Dedifferentiated amniotic fluid mesenchymal stem cell (primary cell): ENCODE measurements around the gene RHOJ.
"Not testable (repeated sequence)": the region's sequence is repeated elsewhere in the genome, so short reads cannot be mapped to it uniquely, and the experiment has no call there.

ENCODE experiments used
- DNase-seq: peaks from one replicate; pipeline ENCODE4 v3.0.0-alpha.2; 2016; ENCODE audit errors: extremely low spot score

Gene RHOJ

DNA sequence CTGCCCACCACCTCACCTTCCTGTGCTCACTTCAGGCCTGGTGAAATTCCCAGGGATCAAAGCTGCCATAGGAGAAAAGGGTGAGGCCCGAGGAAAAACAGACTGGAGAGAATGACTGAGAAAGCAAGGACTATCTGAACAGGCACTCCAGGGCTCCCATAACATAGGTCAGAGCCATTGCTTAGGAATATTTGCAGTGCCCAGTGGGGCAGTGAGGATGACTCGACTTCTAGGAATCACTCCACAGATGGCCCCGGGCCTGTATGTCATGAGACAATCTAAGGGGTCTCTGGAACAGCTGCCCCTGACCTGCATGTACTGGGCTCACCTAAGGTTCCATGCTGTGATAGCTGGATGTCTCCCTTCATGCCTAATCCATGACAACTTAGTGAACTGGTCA is 62.9 kb downstream of the RHOJ start:
- DNase-seq, result no peak

DNA sequence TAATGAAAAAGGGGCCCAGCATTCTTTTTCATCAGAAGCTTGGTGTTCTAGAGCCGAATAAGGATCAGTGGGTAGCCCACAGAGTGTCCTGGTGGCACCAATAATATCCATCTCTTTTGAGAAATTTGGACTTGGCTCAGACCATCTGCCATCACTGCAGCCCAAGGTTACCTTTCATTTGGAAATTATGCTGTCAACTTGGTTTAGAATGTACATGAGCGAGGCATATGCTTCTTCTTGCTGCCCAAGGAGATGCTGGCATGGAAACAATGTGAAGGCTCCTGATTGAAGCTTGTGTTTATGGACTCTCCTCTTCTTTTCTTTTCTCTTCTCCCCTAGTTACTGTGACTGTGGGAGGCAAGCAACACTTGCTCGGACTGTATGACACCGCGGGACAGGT is 64.5 kb downstream of the RHOJ start:
- DNase-seq, result no peak

DNA sequence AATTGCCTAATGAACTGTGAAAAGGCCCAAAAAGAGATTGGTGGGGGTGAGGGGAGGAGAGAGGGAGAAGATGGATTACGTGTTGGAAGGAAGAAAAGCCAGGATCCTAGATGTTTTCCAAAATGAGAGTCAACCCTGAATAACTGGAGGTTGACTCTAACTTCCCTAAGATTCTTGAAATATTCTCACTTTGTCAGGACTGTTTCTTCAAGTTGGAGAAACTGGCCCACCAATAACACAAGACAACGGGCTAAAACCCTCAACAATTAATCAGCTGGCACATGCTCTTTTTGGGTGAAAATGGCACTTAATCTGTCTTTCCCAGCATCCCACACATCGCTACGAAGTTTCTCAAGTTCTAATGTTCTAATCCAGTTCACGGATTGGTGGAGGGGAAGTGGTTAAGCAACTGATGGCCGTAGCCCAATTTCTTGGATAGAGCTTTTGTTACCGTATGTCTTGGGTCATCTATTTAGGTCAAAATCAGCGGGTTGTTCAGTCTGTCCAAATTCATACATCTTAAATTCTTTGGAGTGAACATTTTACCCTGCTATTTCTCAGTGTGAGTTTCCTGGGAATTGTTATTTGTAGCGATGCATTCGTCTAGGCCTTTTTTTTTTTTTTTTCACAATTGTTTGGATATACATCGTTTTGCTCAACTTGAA is 65.5 kb downstream of the RHOJ start:
- DNase-seq, result no peak

DNA sequence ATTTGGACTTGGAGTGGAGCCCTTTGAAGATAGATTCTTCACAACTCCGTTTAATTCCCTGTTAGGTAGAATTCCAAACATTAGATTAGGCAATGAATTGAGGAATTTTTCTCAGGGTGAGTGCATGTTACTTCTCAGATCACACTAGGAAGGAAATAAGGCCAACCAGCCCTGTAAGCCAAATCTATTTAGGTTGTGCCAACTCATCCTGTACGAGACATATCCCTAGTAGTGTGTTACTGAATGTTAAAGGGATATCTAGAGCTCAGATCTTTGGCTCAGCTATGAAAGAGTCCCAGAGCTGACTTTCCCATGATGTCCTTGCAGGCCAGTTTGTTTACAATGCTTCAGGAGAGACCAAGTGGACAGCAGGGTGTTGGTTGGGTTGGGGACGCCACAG is 68.9 kb downstream of the RHOJ start:
- DNase-seq, result no peak

DNA sequence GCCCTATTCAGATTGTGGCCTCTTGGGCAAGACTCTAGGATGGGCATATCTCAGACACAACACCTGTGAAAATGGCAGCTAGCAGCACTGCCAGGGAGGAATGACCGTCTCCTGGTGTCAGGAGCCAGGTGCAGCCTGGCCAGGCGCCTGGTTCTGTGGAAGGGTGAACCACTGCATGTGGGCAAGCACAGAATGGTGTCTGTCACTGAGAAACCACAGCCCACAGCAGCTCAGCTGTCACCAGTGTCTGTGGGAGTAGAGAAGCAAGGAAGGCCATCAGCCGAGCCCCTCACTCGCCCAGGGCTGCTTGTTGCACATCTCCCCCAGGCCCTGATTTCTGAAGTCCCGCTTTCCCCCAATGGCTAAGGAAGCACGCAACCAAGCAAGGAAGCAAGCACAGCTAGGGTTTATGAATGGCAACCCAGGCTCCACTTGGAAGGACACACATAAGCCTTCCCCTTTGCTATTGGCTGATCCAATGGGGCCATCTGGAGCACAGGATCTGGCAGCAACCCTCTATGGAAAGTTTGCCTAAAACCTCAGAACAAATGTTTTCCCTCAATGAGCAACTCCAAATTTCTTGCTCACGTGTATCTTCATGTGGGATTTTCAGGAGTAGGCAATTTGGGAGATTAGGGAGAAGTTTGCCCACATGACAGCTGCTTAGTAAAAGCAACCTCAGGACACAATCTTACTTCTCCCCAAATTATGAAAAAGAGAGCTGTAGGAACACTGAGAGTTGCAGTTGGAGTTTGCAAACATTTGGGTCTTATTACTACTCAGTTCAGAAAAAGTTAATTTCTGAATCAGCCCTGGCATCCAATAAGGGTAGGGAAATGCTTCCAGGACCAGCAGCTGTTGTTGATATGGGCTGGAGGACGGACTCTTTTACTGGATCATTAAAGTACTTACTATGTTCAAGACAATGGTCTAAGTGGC is 69.7 kb downstream of the RHOJ start:
- no peak for DNase-seq

DNA sequence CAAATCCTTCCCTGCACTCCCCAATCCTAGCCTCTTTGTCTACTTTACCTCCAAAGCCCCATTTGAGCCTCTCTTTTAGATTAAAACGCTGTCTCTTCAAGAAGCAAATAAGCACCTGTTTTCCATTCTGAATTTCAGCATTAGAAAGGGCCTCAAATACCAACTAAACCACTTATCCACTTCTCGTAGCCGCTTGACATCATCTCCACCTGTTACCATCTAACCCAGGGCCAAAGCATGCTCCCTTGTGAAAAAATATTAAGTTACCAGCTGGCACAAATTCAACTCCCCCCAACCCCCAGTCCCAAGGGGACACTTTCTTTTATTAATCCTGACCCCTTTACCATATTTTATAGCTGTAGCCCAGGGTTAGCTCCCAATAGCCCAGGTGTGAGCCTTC is 71.4 kb downstream of the RHOJ start:
- no peak for DNase-seq

DNA sequence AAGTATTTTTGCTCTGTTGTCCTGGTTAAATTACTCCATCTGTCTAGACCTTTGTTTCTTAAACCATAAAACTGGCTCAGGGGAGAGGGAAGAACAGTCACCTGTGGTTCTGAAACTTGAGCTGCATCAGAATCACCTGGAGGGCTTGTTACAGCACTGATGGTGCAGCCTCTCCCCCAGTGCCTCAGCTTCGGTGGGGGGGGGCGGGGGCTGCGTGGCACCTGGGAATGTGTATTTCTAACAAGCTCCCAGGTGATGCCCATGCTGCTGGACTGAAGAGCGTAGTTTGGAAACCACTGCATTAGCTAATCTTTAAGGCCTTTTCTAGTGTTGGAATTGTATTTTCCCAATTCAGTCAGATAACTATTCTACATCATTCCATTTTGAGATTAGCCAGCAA is 71.8 kb downstream of the RHOJ start:
- no peak for DNase-seq

DNA sequence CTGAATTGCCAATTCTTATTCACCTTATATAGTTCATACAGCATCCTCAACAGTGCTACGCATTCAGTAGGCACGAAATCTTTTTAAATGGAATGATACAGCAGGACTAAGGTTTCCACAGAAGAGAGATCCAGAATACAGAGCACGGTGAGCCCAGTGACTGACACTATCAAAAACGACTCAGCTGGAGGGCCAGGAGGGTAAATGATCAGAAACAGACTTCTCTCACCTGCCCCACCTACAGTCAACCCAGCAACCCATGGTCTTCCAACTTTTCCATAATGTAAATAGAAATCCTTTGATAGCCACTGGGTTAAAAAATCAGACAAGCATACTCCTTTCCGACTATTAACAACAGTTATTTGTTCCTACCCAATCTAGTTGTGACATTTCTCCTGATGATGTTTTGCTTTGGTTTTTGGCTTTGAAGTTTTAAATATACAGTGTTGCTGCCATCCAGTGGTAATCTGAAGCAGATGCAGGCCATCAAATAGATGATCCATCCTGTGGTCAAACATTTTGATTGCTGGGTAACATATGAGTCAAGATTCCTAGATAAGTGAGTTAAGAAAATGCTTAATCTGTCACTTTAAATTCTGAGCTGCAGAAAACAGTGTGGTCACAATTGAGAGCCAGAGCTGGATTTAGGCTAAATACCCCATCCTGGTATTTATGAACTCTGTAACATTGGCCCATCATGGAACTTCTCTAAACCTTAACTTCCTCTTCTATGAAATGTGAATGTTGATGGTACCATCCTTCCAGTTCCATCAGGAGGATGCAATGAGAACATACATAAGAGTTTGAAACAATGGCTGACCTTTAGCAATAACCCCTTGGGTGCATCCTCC is 72.5 kb downstream of the RHOJ start:
- peak; percentile 71 for DNase-seq

DNA sequence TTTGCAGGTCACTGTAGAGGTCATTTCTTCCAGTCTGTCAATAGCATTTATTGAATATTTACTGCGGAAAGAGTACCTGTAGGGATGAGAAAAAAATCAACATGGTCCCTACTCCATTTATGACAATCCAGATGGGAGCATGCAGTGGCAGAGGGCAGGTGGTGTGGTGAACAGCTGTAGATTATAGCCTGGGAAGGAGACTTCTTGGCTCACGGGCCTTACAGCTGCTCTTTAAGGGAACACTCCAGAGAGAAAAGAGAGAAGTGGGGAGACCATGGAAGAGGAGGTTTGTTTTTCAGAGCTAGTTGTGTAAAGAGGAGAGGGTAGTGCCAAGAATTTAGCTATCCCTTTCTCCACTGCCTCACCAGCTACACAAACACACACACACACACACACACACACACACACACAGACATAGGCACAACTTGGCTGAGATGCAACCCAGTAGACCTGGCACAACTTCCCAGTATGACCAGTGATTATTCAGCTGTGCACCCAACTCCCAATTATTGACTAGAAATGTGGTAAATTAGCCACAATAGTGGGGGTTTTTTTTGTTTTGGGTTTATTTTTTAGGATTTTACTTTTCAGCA is 73.4 kb downstream of the RHOJ start:
- no peak for DNase-seq

DNA sequence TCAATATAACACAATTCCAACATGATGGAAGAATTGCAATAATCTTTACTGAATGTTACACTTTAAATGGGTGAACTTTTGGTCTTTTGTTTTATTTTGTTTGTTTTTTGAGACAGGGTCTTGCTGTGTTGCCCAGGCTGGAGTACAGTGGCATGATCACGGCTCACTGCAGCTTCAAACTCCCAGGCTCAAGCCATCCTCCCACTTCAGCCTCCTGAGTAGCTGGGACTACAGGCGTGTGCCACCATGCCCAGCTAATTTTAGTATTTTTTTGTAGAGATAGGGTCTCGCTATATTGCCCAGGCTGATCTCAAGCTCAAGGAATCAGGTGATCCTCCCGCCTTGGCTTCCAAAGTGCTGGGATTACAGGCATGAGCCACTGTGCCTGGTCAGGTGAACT is 75.7 kb downstream of the RHOJ start:
- not testable (repeated sequence) for DNase-seq

DNA sequence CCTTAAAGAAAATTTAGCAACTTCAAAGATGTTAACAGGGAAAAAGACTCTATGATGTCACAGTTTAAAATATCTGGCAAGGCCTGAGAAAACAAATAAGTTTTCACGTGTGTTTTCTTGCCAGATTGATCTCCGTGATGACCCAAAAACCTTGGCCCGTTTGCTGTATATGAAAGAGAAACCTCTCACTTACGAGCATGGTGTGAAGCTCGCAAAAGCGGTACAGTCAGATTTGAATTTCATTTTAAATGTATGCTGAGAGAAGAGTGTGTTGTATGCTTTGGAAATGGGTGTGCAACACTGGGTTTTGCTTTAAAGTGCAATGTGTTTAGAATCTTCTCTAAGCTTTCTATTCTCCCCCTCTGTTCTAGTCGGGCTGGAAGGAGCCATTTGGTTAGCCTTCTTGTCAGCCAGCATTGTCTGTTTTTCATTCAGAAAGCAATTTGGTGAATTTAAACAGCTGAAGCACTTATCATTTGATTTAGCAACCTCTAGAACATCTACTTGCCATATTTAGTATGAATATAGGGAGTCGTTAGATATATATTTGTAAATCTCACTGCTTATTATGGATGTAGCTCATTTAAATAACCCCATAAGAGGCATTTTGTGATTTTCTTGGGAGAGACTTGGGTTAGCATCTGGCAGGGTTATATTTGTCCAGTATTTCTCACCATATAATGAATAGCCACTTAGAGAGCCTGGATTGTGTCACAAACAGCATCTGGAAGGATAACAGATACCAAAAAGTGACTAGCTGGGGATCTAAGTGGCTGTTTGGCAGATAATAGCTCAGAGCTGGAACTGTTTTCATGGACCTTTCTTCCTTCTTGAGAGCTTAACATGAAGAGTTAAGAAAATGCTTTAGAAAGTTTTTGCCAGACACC is 79.0 kb downstream of the RHOJ start:
- no peak for DNase-seq

DNA sequence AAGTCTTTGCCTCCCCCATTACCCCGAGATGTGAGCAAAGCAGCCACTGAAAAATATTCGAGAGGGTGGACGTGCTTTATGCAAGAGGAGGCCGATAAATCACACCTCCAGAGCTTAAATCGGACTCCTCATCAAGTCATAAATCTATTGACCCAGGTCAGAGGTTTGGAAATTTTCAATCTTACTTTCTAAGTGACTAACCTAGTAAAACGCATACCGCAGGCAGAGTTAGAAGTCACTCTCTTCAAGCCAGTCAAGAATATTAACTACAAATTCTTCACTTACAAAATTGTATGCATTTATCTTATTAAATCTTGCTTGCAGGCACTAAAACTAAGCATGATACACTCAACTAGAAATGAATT is 79.6 kb downstream of the RHOJ start:
- no peak for DNase-seq

DNA sequence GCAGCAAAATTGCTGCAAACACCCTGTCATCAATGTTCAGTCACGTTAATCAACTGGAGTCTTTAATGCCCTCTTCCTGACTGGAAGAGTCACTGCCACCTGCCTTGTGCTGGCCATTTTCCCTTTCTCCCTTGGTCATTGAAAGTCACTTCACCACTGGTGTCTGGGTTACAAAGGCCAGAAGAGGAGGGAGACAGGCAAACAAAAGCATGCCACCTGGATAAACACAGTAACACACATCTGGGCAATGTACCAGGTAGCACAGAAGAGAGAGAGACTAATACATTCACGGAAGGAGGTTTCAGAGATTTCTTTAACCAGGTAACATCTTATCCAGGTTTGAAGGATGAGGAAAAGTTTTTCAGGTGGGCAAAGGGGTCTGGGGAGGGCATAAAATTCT is 81.8 kb downstream of the RHOJ start:
- no peak for DNase-seq

DNA sequence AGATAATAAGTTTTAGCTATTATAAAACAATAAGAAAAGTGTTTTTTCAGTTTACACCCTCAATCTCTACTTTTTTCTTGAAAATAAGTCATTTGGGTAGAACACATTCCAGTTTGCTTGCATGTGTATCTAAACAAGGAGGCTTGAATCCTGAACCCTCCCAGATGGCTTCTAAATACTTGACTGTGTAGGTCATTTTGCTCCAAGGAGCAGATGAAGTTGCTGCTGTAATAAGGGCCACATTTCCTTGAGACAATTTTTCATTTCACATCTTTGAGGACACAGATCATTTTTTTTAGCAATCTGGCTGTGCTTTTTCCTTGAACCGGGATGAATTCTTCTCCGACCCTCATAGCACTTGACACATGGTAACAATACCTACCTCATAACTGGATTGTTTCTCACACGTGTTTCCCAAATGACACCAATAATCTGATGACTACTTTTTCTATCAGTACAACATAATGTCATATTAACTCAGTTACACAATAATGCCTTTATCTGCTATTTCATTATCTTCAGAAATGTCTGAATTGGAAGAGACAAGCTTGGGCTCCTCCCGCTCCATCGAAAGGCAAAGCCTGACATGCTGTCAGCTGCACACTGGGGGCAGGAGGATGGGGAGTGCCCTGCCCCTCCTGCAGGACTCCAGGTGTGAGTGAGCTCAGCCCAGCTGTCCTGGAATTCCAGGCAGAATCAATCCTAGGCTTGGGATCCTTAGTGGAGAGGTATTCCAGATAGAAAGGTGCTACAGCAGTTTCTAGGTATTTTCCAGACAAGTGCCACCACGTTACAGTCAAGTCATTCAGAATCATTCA is 83.6 kb downstream of the RHOJ start:
- DNase-seq, result peak; percentile 65

DNA sequence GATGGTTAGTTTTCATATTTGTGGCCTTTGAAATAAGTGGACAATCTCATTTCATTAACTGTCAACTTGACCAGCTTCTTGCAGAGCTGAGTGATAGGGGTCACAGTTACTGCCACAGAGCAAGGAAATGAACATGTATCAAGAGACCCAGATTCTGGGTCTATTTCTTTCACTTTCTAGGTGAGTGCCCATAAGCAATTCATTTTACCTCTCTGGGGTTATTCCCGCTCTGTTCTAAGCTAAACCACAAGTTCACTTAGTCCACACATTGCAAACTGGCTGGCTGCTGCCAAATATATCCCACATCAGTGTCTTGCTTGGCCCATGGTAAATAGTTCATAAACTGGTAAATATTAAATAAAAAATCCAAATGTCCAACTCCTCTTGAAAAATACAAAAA is 84.6 kb downstream of the RHOJ start:
- DNase-seq, result no peak

DNA sequence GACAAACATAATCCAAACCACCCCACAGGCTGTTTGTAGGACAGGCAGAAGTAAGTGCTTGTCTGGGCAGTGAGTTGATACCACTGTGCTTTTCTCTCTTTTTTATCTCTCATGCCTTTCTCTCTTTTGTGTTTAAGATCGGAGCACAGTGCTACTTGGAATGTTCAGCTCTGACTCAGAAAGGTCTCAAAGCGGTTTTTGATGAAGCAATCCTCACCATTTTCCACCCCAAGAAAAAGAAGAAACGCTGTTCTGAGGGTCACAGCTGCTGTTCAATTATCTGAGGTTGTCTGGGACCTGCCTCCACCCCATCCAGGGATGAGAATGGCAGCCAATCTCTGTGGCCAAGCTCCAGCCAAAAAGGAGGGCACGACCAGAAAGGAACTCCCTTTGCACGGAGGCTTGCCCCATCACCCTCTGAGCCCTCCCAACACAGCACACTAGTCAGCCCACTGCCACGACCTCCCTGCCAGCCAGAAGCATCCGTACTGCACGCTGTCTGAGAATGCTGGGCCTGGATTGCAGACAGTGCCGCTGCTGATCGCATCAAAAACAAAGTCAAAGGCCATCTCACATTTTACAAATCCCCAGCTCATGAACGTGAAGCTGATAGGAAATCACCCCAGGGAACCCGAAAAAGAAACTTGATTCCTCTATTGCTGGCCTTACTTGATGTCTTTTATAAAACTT is 86.6 kb downstream of the RHOJ start:
- no peak for DNase-seq

DNA sequence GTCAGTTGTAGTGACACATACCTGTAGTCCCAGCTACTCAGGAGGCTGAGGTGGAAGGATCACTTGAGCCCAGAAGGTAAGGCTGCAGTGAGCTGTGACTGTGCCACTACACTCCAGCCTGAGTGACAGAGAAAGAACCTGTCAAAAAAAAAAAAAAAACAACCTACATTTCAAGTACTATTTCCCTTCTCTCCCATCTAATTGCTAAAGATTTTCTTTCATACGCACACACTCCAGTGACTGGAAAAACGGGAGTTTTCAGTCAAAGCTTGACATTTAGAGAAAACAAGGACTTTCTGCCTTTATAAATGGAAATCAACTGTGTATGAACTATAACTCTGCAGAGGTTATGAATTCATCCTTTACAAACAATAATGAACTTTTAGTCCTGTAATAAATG is 88.6 kb downstream of the RHOJ start:
- DNase-seq, result no peak

DNA sequence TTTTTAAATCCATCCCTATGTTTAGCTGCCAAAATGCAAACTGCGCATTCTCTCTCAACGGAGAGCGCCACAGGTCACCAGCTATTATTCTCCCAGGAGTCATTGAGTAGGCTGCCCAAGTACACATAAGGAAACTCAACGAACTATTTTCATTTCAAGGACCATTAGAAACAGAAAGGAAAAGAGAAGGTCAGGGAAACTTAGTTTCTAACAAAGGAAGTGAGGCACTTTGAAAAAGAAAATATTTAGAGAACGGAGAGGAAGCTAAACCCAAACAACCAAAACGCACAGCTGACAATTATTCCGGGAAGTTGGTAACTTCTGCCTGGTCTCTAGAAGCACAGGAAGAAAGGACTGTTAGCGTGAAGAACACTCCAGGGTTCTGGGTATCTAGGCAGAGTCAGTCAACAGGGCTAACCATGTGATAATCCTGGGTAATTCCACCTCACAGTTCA is 91.0 kb downstream of the RHOJ start:
- no peak for DNase-seq

DNA sequence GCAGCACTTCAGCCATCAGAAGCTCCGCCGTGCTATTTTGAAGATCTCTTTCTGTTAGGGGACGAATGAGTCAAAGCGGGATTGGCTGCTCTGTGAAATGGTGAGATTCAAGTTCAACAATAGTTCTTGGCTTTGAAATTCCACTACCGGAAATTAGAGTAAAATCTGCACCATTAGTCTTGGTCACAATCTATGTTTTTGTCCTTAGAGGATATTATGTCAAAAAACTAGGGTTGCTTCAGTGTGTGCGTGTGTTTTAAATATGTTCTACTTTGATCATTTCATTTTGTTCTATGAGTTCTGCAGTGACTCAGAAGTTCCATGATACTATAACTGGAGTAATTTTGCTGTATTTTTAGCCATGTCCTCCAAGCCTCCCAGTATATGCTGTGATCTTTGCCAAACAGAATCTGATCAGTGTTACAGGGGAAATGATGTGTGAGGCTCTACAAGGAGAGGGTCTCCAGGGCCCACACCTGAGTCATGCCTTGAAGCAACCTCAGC is 91.9 kb downstream of the RHOJ start:
- DNase-seq, result no peak
